Activated CD8-positive, alpha-beta memory T cell treated with anti-CD3 and anti-CD28 coated beads, Interleukin-2, amount 50 U/mL, for 24 hours (primary cell): ENCODE measurements around the gene AKT3.

Experiments
- DNase-seq: peaks from one replicate; pipeline ENCODE4 v3.0.0-alpha.2; 2020; ENCODE audit errors: extremely low read depth

AKT3 gene

GRCh38 chr1:243731974-243732625 lies 117.9 kb downstream of the AKT3 start:
- DNase-seq: no peak

DNA sequence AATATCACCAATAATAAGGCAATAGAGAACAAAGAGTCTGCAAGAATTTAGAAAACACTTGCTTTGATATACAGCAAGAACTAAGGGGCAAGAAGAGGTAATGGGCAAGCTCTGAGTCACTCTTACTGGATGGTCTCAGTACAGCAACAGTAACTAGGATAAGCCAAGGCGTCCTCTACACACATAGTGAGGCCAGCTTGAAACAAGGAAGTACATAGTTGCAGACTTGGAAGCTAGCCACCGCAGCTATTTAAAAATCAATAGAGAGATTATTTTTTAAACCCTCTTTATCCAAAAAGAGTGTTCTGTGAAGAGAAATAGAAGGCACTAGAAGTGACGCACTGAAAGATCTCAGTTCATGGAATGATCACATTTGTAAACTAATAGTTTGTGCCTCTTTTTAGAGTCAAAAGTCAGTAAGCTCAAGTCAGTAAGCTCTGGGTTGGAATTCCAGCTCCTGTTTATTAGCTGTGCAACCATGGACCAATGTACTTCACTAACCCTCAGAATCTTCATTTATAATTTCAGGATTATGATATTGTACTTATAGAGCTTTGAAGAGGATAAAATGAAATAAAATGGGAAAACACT lies 118.6 kb downstream of the AKT3 start:
- no peak for DNase-seq

- DNase-seq: no peak
These were observed 119.4 kb downstream of the AKT3 start for GRCh38 chr1:243730487-243731150.

GRCh38 chr1:243729956-243730355 lies 120.1 kb downstream of the AKT3 start:
- no peak for DNase-seq

GRCh38 chr1:243727503-243728203 lies 122.4 kb downstream of the AKT3 start:
- no peak for DNase-seq

GRCh38 chr1:243726806-243727502 lies 123.1 kb downstream of the AKT3 start:
- DNase-seq: no peak

GRCh38 chr1:243725846-243726245 lies 124.2 kb downstream of the AKT3 start:
- DNase-seq: no peak

GRCh38 chr1:243725075-243725474 lies 125.0 kb downstream of the AKT3 start:
- no peak for DNase-seq

- DNase-seq: no peak
These were observed 126.5 kb downstream of the AKT3 start for GRCh38 chr1:243723458-243724043.

DNA sequence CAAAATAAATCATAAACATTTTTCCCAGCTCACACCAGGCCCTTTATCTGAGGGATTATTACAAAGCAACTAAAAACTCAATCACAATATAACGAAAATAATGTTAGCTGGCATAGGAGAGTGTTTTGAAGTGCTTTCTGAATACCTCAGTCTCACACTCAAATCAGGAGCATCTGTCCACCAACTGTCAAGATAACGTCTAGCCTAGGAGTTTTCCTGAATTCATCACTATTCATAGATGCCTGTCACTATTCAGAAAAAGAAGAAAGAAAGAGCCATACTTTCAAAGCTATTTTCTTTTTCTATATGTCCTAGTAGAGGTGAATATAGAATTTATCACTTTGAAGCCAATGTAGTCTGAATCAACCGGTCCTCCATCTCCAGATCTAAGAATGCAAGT lies 127.0 kb downstream of the AKT3 start:
- no peak for DNase-seq

- no peak for DNase-seq
These were observed 130.6 kb downstream of the AKT3 start for GRCh38 chr1:243719476-243719875.

DNA sequence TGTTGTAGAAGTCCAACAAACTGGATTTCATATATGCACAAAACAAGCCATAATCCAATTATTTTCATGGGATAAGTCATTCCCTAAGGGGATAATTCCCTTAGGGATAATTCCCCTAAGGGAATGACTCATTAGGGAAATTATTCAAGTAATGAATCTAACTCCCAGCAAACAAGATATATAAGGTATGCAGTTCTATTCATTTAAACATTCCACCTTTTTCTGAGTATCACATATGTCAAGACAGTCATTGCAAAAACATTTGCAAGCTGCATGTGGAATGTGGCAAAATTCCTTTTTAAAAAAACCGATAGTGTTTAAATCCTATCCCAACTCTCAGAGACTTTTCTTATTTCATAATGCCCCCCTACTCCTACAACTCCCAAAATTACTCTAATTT lies 131.2 kb downstream of the AKT3 start:
- no peak for DNase-seq

DNA sequence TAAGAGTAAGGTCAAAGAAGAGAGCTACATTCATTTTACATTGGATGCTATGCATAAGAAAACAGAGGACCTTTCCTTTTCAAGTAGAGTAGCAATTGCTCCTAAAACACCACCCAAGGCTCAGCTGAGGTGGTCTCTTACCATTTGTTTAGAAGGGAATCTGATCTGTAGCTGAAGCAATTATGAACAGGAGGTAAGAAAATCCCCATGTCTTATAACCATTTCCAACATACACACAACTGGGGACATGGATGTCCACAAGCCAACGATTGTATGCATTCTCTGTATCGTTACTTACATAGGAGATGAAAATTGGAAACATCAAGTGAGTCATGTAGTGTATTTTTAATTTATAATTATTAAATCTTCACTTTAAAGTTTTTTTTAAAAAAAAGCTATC lies 132.0 kb downstream of the AKT3 start:
- no peak for DNase-seq

GRCh38 chr1:243716906-243717305 lies 133.1 kb downstream of the AKT3 start:
- no peak for DNase-seq

GRCh38 chr1:243715285-243715684 lies 134.8 kb downstream of the AKT3 start:
- DNase-seq: no peak

- DNase-seq: no peak
These were observed 136.4 kb downstream of the AKT3 start for GRCh38 chr1:243713470-243714186.

DNA sequence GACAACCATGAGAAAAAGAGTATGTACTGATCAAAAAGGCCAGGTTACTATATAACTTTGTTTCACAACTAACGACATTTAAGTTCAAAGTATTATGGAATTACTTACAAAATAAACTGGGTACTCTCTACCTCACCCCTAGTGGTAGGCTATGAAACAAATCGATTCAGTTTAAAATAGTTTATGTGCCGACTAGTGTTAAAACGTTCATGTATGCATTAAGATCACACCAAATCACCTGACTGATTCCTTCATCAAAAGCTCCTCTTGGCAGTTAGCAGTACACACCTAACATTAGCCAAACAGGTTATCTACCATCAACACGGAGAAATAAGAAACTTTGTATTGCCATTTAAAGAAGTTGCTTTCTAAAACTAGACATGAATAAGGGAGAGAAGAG lies 137.1 kb downstream of the AKT3 start:
- no peak for DNase-seq

GRCh38 chr1:243712242-243712641 lies 137.8 kb downstream of the AKT3 start:
- no peak for DNase-seq

DNA sequence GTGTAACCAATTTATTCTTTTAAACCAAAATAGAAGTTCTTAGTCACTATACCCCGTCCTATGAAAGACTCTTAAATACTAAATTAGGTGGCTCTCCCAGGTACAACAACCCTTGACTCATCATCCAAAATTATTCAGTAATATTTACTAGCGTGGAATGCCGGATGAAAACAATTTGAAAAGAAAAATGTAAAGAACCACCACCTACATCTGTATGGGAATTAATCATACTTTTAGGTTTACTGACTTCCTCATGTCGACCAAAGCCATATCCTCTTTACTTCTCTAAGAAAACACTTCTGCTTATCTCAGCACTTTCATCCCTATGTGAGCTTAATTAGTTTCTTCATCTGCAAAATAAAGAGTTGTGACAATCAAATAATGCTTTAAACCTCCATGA lies 139.6 kb downstream of the AKT3 start:
- DNase-seq: no peak

DNA sequence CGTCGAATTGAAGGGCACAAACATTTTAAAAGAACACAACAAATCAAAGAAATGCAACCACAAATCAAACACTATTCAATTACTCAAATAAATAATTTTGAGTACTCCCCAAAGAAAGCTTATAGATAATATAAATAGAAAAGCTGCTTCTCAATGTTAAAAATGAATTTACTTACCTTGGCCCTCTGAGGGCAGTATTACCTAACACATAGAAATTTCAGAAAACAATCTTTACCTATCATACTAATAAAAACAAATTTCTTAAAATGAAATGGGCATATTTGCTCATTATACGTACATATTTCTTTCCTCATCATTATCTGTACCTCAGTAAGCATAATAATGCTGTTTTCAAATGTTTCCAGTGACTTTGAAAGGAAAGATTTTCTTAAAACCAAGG lies 141.8 kb downstream of the AKT3 start:
- no peak for DNase-seq

DNA sequence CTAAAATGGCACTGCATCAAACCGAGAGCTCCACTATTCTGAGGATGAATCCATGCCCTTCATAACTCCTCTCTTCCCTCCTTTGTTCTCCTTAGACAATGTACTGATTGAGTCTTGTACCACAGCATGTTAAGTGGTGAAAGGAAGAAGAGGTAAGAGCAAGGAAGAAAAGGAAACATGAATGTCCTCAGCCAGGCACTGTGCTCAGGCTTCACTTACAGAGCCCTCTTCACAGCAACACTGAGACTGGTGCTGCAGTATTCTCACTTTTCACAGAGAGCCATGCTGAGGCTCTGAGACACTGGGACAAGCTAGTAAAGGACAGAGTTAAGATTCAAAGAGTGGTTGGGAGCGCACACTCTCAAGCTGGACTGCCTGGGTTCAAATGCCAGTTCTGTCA lies 143.5 kb downstream of the AKT3 start:
- no peak for DNase-seq
